COLO829 (cell line): ENCODE measurements around the gene LSM11.
A peak's percentile ranks its signal among the peaks of the same experiment; 100 is the strongest.

Experiments used
- DNase-seq: peaks from one replicate; pipeline ENCODE4 v3.0.0; 2012; ENCODE audit warnings: low spot score

Gene LSM11

DNA sequence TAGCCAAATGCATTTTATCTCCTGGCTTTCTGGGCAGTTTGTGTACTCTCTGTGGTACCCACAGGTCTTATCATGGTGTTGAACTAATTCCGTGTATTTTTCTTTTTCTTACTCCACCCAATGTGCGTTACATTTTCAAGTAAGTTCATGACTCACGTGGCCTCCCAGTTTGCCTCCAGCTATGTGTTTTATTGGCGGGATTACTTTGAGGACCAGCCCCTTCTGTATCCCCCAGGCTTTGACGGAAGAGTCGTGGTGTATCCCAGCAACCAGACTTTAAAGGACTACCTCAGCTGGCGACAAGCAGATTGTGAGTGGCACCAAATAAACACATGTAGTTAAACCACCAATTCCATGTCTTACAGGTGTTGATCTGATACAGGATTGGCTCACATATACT is 9.1 kb upstream of the LSM11 start:
- DNase-seq = no peak

DNA sequence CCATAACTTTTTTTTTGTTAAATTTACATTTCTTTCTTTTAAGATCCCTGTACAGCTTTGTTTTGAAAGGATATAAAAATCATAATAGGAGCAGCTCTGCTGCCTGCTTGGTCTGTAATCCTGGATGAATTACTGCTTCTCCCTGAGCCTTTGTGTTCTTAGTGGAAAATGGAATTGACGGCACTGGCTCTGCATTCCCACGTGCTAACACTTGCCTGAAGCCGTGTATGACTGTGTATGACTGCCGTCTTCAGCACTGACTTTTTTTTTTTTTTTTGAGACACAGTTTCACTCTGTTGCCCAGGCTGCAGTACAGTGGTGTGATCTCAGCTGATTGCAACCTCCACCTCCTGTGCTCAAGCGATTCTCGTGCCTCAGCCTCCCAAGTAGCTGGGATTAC is 7.5 kb upstream of the LSM11 start:
- no peak for DNase-seq

DNA sequence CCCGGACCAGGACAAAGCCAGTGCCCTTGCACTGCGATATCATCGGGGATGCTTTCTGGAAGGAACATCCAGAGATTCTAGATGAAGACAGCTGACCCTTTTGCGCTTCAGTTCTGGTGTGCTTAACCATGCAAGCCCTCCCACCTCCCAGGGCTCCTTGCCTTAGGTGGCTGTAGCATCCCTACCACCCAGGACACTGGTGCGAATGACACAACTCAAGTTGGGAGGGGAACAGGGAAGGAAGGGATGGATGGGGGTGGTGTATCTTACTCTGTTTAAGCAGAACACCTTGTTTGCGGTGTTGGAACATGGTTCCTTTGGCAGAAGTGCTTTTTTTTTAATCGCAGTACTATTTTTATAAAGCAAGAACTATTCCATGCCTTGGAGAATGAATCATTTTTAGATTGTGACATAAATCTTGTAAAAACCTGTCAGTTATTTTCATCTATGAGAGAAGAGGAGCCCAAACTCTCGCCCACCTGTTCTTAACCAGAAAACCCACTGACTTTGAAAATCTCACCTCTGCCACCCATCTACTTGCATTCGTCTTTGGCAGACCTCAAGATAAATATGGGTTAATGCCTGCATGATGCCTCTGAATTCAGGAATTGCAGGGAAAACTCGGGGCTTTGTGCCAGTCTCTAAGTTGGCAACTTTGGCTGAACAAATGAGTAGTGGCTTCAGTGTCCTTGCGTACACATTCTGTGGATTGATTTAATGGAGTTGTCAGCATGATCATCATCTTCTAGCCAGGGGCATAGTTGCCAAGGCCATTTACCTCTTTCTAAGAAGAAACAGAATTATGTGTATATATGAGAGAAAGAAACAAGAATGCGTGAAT is 3.9 kb upstream of the LSM11 start:
- no peak for DNase-seq

- peak; percentile 31 for DNase-seq
These were observed 3.3 kb upstream of the LSM11 start for GRCh38 chr5:157740229-157740610.

DNA sequence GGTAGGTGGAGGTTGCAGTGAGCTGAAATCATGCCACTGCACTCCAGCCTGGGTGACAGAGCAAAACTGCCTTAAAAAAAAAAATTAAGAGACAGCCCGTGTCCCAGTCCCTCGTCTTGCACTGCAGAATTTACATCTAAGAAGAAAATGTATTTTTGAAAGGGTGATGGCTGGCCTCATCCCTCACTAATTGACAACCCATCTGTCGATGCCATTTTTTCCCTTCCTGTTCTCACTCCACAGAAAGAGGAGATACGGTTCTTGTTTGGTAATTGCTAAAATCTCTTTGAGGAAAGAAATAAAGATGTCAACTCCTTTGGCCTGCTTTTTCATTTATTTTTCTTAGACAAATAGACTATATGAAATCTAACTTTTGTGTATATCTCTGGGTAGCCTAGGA is 2.4 kb upstream of the LSM11 start:
- no peak for DNase-seq

DNA sequence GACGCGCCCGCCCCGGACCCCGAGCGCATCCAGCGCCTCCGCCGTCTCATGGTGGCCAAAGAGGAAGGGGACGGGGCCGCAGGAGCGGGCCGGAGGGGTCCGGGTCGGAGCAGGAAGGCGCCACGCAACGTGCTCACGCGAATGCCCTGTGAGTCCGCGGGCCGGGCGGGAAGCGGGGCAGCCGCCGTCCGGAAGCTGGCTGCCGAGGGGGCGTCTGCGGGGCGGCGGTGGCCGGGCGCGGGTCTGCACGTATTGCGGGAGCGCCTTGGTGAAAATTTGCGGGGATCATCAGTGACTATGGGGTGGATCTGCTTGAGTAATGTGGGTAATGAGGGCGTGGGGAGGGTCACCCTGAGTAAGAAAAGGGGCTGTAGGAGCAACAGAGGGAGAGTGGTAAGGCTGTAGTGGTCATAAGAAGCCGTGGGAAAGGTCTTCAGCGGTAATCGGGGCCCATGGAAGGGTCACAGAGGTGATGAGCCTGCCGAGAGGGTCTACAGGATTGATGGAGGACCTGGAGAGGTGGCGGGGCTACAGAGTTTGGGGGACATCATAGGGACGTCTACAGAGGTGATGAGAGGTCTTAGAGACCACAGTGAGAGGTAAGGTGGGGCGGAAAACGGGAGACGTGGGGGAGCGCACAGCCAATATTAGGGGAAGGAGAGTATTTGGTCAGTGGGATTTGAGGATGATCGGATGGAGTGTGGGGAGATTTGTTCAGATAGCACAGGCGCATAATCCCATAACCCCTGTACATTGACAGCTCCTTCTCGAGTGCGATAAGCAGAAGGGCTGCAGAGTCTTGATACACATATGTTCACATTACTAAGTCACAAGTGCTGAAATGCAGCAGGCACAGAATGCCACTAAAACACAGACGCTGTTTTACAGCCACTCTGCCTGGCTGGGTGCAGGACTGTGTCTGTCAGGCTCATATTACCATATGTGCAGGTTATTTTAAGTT is 819 bp downstream of the LSM11 start:
- no peak for DNase-seq

DNA sequence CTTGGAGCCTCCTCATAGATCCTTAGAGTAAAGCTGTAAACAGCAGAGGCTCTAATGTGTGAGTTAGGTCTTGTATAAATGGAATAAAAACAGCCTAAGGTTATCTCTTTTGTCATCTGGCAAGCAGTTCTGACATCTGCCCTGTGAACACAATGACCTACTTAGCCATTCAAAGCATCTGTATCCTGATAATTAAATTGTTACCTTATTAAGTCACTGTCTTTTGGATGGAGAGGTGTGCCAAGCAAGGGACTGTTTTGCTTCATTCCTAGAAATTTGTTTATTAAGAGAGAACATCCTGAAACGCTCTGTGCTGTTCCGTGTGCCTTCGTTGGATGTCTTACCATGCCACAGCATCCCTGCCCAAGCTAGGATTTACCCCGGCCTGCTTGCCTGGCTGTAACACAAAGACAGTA is 1.5 kb downstream of the LSM11 start:
- DNase-seq = no peak

- DNase-seq = no peak
These were observed 3.7 kb downstream of the LSM11 start for GRCh38 chr5:157747173-157747740.

GRCh38 chr5:157747766-157748700 is 4.5 kb downstream of the LSM11 start:
- DNase-seq = no peak

- no peak for DNase-seq
These were observed 5.4 kb downstream of the LSM11 start for GRCh38 chr5:157748760-157749461.

DNA sequence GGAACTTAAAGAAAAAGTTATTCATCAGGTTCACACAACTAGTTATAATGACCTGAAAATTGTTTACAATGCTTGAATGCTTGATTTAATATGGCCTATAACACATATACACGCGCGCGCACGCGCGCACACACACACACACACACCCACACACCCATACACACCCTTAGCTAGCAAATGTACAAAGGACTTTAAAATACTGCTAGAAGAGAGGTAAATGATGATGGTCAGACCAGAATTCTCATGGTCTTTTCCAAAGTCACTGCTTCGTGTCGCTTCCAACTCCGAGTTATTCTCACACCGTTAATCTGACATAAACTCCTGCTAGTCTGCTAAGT is 5.9 kb downstream of the LSM11 start:
- DNase-seq = no peak

- peak; percentile 41 for DNase-seq
These were observed 6.8 kb downstream of the LSM11 start for GRCh38 chr5:157750320-157750719.

GRCh38 chr5:157756122-157756521 is 12.6 kb downstream of the LSM11 start:
- DNase-seq = no peak

GRCh38 chr5:157758706-157759105 is 15.2 kb downstream of the LSM11 start:
- DNase-seq = no peak

- peak; percentile 49 for DNase-seq
These were observed 18.4 kb downstream of the LSM11 start for GRCh38 chr5:157761690-157762621.

DNA sequence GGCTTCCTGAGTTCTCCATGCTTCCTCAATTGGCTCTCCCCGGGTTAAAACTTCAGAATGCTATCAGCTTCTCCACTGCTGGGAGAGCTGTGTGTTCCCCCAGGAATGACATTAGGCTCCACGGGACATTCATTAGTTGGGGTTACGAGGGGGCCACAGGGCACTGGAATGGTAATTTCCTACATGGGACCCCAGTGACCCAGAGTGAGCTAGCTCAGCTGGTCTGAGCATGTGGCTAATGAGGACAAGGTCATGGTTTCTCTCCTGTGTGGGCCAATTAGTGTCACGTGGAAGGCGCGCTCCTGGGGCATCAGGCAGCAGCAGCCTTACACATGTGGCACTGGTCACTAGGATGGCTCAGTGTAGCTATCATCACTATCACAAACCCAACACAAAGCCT is 21.0 kb downstream of the LSM11 start:
- DNase-seq = no peak

- DNase-seq = no peak
These were observed 22.9 kb downstream of the LSM11 start for GRCh38 chr5:157766442-157766841.

DNA sequence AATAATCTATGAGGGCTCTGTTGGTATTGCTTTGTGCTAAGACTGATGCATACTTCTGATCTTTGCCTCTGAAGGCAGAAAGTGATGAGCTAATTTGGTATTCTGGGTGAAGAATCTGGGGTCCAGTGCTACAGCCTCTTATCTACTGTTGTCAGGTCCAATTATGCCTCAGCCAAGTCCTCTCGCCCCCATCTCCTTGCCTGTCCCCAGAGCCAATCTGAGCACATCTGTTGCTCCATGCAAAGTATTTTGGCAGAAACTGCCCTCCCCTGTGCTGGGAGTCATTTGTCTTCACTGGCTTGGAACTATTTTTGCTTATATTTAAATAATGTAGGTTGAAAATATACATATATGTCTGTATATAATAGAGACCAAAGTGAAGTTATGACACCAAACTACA is 23.4 kb downstream of the LSM11 start:
- no peak for DNase-seq

DNA sequence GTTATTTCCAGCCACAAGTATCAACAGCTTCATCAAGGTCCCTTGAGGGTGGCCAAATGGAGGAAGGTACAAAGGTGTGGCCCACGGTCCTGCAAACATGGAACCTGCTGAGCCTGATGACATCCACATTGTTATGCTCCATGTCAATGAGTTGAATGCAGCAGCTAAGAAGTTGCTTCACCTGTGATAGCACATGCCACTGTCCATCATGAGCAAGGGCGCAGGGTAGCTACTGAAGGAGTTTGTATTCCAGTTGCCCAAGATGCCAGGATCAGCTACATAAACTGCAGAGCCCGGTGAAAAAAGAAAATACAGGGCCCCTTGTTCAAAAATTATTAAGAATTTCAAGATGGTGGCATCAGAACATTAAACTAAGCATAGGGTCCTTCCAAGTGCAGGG is 24.2 kb downstream of the LSM11 start:
- no peak for DNase-seq

DNA sequence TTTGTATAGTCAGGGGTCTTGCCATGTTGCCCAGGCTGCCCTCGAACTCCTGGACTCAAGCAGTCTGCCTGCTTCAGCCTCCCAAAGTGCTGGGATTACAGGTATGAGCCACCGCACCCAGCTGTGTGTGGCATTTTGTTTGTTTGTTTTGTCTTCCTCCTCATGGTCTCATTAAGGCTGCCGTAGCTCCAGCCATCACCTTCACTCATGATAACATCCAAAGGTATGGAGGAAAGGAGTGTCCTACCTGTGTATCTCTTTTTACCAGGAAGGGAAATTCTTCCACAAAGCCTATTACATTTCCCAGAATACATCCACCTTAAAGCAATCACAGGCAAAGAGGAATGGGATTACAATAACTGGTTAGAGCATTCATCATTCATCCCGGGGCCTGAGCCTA is 27.2 kb downstream of the LSM11 start:
- DNase-seq = no peak
